ENCODE results near the gene ZFHX3. TPM values are rescaled to one million over a fixed set of nuclear protein-coding genes. Genes with fewer than 3 reads are reported as not detected.

The ZFHX3 gene
- total RNA-seq, 1 donor from 2014 or later, result 68.1 TPM

GRCh38 chr16:72789465-72789864 is 258.5 kb downstream of the ZFHX3 start:
- Mint-ChIP-seq H3K4me1 (peaks cover 18% of the 10 kb centered on the region), H3K36me3 (peaks cover 58% of the 10 kb centered on the region), H3K27ac (peak overlapping the region; percentile 20), H3K27me3 (ENCODE audit: low read depth) (no peaks in the 10 kb centered on the region), H3K9me3 (no peaks in the 10 kb centered on the region), H3K4me3 (no peak overlapping the region)
- DNase-seq (ENCODE audit: low spot score in 2 of 2, unreplicated experiment in 2 of 2), result no peak
- TF ChIP-seq CTCF (IDR thresholded peaks at IDR 0.05; ENCODE audit: unreplicated experiment), result no peak

GRCh38 chr16:72788269-72788809 is 259.6 kb downstream of the ZFHX3 start:
- peak overlapping the region; percentile 66 for H3K27ac Mint-ChIP-seq
- H3K27me3 Mint-ChIP-seq (ENCODE audit: low read depth), result no peaks in the 10 kb centered on the region
- H3K4me1 Mint-ChIP-seq, result peaks cover 18% of the 10 kb centered on the region
- no peak for DNase-seq (ENCODE audit: low spot score in 2 of 2, unreplicated experiment in 2 of 2)
- no peak for TF ChIP-seq CTCF (IDR thresholded peaks at IDR 0.05; ENCODE audit: unreplicated experiment)
- H3K36me3 Mint-ChIP-seq, result peaks cover 48% of the 10 kb centered on the region
- H3K9me3 Mint-ChIP-seq, result no peaks in the 10 kb centered on the region
- peak overlapping the region; percentile 66 for H3K4me3 Mint-ChIP-seq

GRCh38 chr16:72787514-72788268 is 260.2 kb downstream of the ZFHX3 start:
- peaks cover 18% of the 10 kb centered on the region for H3K4me1 Mint-ChIP-seq

GRCh38 chr16:72787130-72787513 is 260.8 kb downstream of the ZFHX3 start:
- peak overlapping the region; percentile 63 for H3K27ac Mint-ChIP-seq

More at GRCh38 chr16:72787514-72788268, 260.2 kb downstream of the ZFHX3 start:
- TF ChIP-seq CTCF (IDR thresholded peaks at IDR 0.05; ENCODE audit: unreplicated experiment), result no peak
- Mint-ChIP-seq H3K4me3 (peak overlapping the region; percentile 66), H3K27ac (peak overlapping the region; percentile 66), H3K27me3 (ENCODE audit: low read depth) (no peaks in the 10 kb centered on the region), H3K9me3 (no peaks in the 10 kb centered on the region), H3K36me3 (peaks cover 42% of the 10 kb centered on the region)
- no peak for DNase-seq (ENCODE audit: low spot score in 2 of 2, unreplicated experiment in 2 of 2)

GRCh38 chr16:72786606-72787005 is 261.3 kb downstream of the ZFHX3 start:
- H3K9me3 Mint-ChIP-seq, result no peaks in the 10 kb centered on the region
- TF ChIP-seq CTCF (IDR thresholded peaks at IDR 0.05; ENCODE audit: unreplicated experiment), result no peak
- H3K27ac Mint-ChIP-seq, result no peak overlapping the region
- H3K4me3 Mint-ChIP-seq, result peak overlapping the region; percentile 22
- H3K36me3 Mint-ChIP-seq, result peaks cover 36% of the 10 kb centered on the region
- peaks cover 18% of the 10 kb centered on the region for H3K4me1 Mint-ChIP-seq
- no peaks in the 10 kb centered on the region for H3K27me3 Mint-ChIP-seq (ENCODE audit: low read depth)
- DNase-seq (ENCODE audit: low spot score in 2 of 2, unreplicated experiment in 2 of 2), result no peak

More at GRCh38 chr16:72787130-72787513, 260.8 kb downstream of the ZFHX3 start:
- TF ChIP-seq CTCF (IDR thresholded peaks at IDR 0.05; ENCODE audit: unreplicated experiment), result no peak
- Mint-ChIP-seq H3K4me1 (peaks cover 18% of the 10 kb centered on the region), H3K9me3 (no peaks in the 10 kb centered on the region), H3K27me3 (ENCODE audit: low read depth) (no peaks in the 10 kb centered on the region), H3K4me3 (peak overlapping the region; percentile 66), H3K36me3 (peaks cover 41% of the 10 kb centered on the region)
- no peak for DNase-seq (ENCODE audit: low spot score in 2 of 2, unreplicated experiment in 2 of 2)

All from mesothelial cell of epicardium (in vitro differentiated cells).